ENCODE data around the gene SSBP4.
"Not testable (repeated sequence)": the region's sequence is repeated elsewhere in the genome, so short reads cannot be mapped to it uniquely, and the experiment has no call there.

The SSBP4 gene

GRCh38 chr19:18419195-18419698 lies at the start of gene SSBP4:
SSBP4 (plus strand) TSS chr19:18419398; CDS start chr19:18419649, 251 bp downstream.
- peak within 1 kb of the TSS; percentile 92 for H3K9ac ChIP-seq (ENCODE audit: insufficient read length)
- TF ChIP-seq POLR2AphosphoS5 (IDR thresholded peaks at IDR 0.05; ENCODE audit: borderline replicate concordance, low read depth, low read length), result no peak
- TF ChIP-seq FOXP2 (optimal IDR thresholded peaks at IDR 0.05; ENCODE audit: control extremely low read depth, extremely low read length, insufficient read depth), result no peak
- no peak for TF ChIP-seq EZH2 (IDR thresholded peaks at IDR 0.05)
- peak within 1 kb of the TSS; percentile 87 for H3K4me3 ChIP-seq
- no peaks in the 10 kb centered on the region for H3K9me3 ChIP-seq (ENCODE audit: low read depth, low read length)
- peak within 1 kb of the TSS; percentile 99 for H3K27ac ChIP-seq
- H3K36me3 ChIP-seq (ENCODE audit: insufficient read depth, low read length), result no peaks in the 10 kb centered on the region; the same call in 1 of the 2 replicates
- no peak for DNase-seq (ENCODE audit: low read depth, low spot score)

- Histone ChIP-seq H3K9ac (ENCODE audit: insufficient read length) (no peak overlapping the region), H3K27ac (no peak overlapping the region), H3K9me3 (ENCODE audit: low read depth, low read length) (no peaks in the 10 kb centered on the region), H3K4me3 (no peak overlapping the region), H3K36me3 (ENCODE audit: insufficient read depth, low read length) (no peaks in the 10 kb centered on the region)
- no peak for DNase-seq (ENCODE audit: low read depth, low spot score)
- TF ChIP-seq EZH2 (IDR thresholded peaks at IDR 0.05), result no peak
- TF ChIP-seq FOXP2 (optimal IDR thresholded peaks at IDR 0.05; ENCODE audit: control extremely low read depth, extremely low read length, insufficient read depth), result no peak
- TF ChIP-seq POLR2AphosphoS5 (IDR thresholded peaks at IDR 0.05; ENCODE audit: borderline replicate concordance, low read depth, low read length), result no peak
Measured at GRCh38 chr19:18373407-18373891, 45.7 kb upstream of the SSBP4 start.

GRCh38 chr19:18373892-18374629 lies 45.1 kb upstream of the SSBP4 start:
- Histone ChIP-seq H3K4me3 (no peak overlapping the region), H3K9ac (ENCODE audit: insufficient read length) (no peak overlapping the region), H3K36me3 (ENCODE audit: insufficient read depth, low read length) (no peaks in the 10 kb centered on the region), H3K27ac (no peak overlapping the region), H3K9me3 (ENCODE audit: low read depth, low read length) (no peaks in the 10 kb centered on the region)
- TF ChIP-seq EZH2 (IDR thresholded peaks at IDR 0.05), result no peak
- TF ChIP-seq POLR2AphosphoS5 (IDR thresholded peaks at IDR 0.05; ENCODE audit: borderline replicate concordance, low read depth, low read length), result no peak
- no peak for DNase-seq (ENCODE audit: low read depth, low spot score)

- Histone ChIP-seq H3K4me3 (no peak overlapping the region), H3K27ac (no peak overlapping the region), H3K36me3 (ENCODE audit: insufficient read depth, low read length) (no peaks in the 10 kb centered on the region), H3K9me3 (ENCODE audit: low read depth, low read length) (no peaks in the 10 kb centered on the region), H3K9ac (ENCODE audit: insufficient read length) (no peak overlapping the region)
- DNase-seq (ENCODE audit: low read depth, low spot score), result no peak
- TF ChIP-seq POLR2AphosphoS5 (IDR thresholded peaks at IDR 0.05; ENCODE audit: borderline replicate concordance, low read depth, low read length), result no peak
- TF ChIP-seq FOXP2 (optimal IDR thresholded peaks at IDR 0.05; ENCODE audit: control extremely low read depth, extremely low read length, insufficient read depth), result no peak
- TF ChIP-seq EZH2 (IDR thresholded peaks at IDR 0.05), result no peak
Measured at GRCh38 chr19:18377026-18377425, 42.2 kb upstream of the SSBP4 start.

GRCh38 chr19:18379803-18380747 lies 39.1 kb upstream of the SSBP4 start:
- Histone ChIP-seq H3K27ac (no peak overlapping the region), H3K36me3 (ENCODE audit: insufficient read depth, low read length) (no peaks in the 10 kb centered on the region), H3K9me3 (ENCODE audit: low read depth, low read length) (no peaks in the 10 kb centered on the region), H3K9ac (ENCODE audit: insufficient read length) (no peak overlapping the region), H3K4me3 (no peak overlapping the region)
- DNase-seq (ENCODE audit: low read depth, low spot score), result no peak
- TF ChIP-seq POLR2AphosphoS5 (IDR thresholded peaks at IDR 0.05; ENCODE audit: borderline replicate concordance, low read depth, low read length) (no peak), FOXP2 (optimal IDR thresholded peaks at IDR 0.05; ENCODE audit: control extremely low read depth, extremely low read length, insufficient read depth) (no peak), EZH2 (IDR thresholded peaks at IDR 0.05) (no peak)

- TF ChIP-seq EZH2 (IDR thresholded peaks at IDR 0.05), result no peak
- TF ChIP-seq POLR2AphosphoS5 (IDR thresholded peaks at IDR 0.05; ENCODE audit: borderline replicate concordance, low read depth, low read length), result no peak
- TF ChIP-seq FOXP2 (optimal IDR thresholded peaks at IDR 0.05; ENCODE audit: control extremely low read depth, extremely low read length, insufficient read depth), result no peak
Measured at GRCh38 chr19:18380843-18381242, 38.4 kb upstream of the SSBP4 start.

GRCh38 chr19:18383622-18384021 lies 35.6 kb upstream of the SSBP4 start:
- not testable (repeated sequence) for H3K27ac ChIP-seq; H3K9ac ChIP-seq (ENCODE audit: insufficient read length); H3K9me3 ChIP-seq (ENCODE audit: low read depth, low read length); DNase-seq (ENCODE audit: low read depth, low spot score); H3K4me3 ChIP-seq; H3K36me3 ChIP-seq (ENCODE audit: insufficient read depth, low read length)

More at GRCh38 chr19:18380843-18381242, 38.4 kb upstream of the SSBP4 start:
- Histone ChIP-seq H3K27ac (no peak overlapping the region), H3K4me3 (no peak overlapping the region), H3K36me3 (ENCODE audit: insufficient read depth, low read length) (no peaks in the 10 kb centered on the region), H3K9ac (ENCODE audit: insufficient read length) (no peak overlapping the region), H3K9me3 (ENCODE audit: low read depth, low read length) (no peaks in the 10 kb centered on the region)
- DNase-seq (ENCODE audit: low read depth, low spot score), result no peak

GRCh38 chr19:18384775-18385174 lies 34.4 kb upstream of the SSBP4 start:
- Histone ChIP-seq H3K9ac (ENCODE audit: insufficient read length) (no peak overlapping the region), H3K9me3 (ENCODE audit: low read depth, low read length) (no peaks in the 10 kb centered on the region), H3K4me3 (no peak overlapping the region), H3K36me3 (ENCODE audit: insufficient read depth, low read length) (no peaks in the 10 kb centered on the region), H3K27ac (no peak overlapping the region)
- TF ChIP-seq FOXP2 (optimal IDR thresholded peaks at IDR 0.05; ENCODE audit: control extremely low read depth, extremely low read length, insufficient read depth) (no peak), POLR2AphosphoS5 (IDR thresholded peaks at IDR 0.05; ENCODE audit: borderline replicate concordance, low read depth, low read length) (no peak), EZH2 (IDR thresholded peaks at IDR 0.05) (no peak)
- no peak for DNase-seq (ENCODE audit: low read depth, low spot score)

Data from SK-N-MC (cell line).